ENCODE measurements around the gene TSPAN14. TPM values are rescaled to one million over a fixed set of nuclear protein-coding genes. Genes with fewer than 3 reads are reported as not detected.

Gene TSPAN14
- total RNA-seq, 1 donor from 2014 or later = 126 TPM

- Mint-ChIP-seq H3K27me3 (no peaks in the 10 kb centered on the region), H3K9me3 (ENCODE audit: low read depth) (no peaks in the 10 kb centered on the region), H3K4me1 (ENCODE audit: low read depth) (peaks cover 64% of the 10 kb centered on the region), H3K4me3 (ENCODE audit: low read depth) (no peak overlapping the region), H3K27ac (peak overlapping the region; percentile 90), H3K36me3 (ENCODE audit: insufficient read depth) (peaks cover 18% of the 10 kb centered on the region)
- DNase-seq (ENCODE audit: low spot score, unreplicated experiment) = no peak
- TF ChIP-seq, protein P1, sequence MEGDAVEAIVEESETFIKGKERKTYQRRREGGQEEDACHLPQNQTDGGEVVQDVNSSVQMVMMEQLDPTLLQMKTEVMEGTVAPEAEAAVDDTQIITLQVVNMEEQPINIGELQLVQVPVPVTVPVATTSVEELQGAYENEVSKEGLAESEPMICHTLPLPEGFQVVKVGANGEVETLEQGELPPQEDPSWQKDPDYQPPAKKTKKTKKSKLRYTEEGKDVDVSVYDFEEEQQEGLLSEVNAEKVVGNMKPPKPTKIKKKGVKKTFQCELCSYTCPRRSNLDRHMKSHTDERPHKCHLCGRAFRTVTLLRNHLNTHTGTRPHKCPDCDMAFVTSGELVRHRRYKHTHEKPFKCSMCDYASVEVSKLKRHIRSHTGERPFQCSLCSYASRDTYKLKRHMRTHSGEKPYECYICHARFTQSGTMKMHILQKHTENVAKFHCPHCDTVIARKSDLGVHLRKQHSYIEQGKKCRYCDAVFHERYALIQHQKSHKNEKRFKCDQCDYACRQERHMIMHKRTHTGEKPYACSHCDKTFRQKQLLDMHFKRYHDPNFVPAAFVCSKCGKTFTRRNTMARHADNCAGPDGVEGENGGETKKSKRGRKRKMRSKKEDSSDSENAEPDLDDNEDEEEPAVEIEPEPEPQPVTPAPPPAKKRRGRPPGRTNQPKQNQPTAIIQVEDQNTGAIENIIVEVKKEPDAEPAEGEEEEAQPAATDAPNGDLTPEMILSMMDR (IDR thresholded peaks at IDR 0.05; ENCODE audit: unreplicated experiment) = no peak
Measured at GRCh38 chr10:80498078-80498832, 44.1 kb downstream of the TSPAN14 start.

- no peaks in the 10 kb centered on the region for H3K9me3 Mint-ChIP-seq (ENCODE audit: low read depth)
- peaks cover 67% of the 10 kb centered on the region for H3K4me1 Mint-ChIP-seq (ENCODE audit: low read depth)
- no peak for DNase-seq (ENCODE audit: low spot score, unreplicated experiment)
- TF ChIP-seq, protein P1 (IDR thresholded peaks at IDR 0.05; ENCODE audit: unreplicated experiment) = no peak
- no peak overlapping the region for H3K4me3 Mint-ChIP-seq (ENCODE audit: low read depth)
- peak overlapping the region; percentile 90 for H3K27ac Mint-ChIP-seq
- H3K36me3 Mint-ChIP-seq (ENCODE audit: insufficient read depth) = peaks cover 15% of the 10 kb centered on the region
- no peaks in the 10 kb centered on the region for H3K27me3 Mint-ChIP-seq
Measured at GRCh38 chr10:80498833-80499741, 45.0 kb downstream of the TSPAN14 start.

- Mint-ChIP-seq H3K4me3 (ENCODE audit: low read depth) (no peak overlapping the region), H3K9me3 (ENCODE audit: low read depth) (no peaks in the 10 kb centered on the region), H3K27ac (peak overlapping the region; percentile 89), H3K4me1 (ENCODE audit: low read depth) (peaks cover 71% of the 10 kb centered on the region), H3K36me3 (ENCODE audit: insufficient read depth) (peaks cover 15% of the 10 kb centered on the region), H3K27me3 (no peaks in the 10 kb centered on the region)
- no peak for DNase-seq (ENCODE audit: low spot score, unreplicated experiment)
- TF ChIP-seq, protein P1 (IDR thresholded peaks at IDR 0.05; ENCODE audit: unreplicated experiment) = no peak
Measured at GRCh38 chr10:80500572-80501380, 46.7 kb downstream of the TSPAN14 start.

DNA sequence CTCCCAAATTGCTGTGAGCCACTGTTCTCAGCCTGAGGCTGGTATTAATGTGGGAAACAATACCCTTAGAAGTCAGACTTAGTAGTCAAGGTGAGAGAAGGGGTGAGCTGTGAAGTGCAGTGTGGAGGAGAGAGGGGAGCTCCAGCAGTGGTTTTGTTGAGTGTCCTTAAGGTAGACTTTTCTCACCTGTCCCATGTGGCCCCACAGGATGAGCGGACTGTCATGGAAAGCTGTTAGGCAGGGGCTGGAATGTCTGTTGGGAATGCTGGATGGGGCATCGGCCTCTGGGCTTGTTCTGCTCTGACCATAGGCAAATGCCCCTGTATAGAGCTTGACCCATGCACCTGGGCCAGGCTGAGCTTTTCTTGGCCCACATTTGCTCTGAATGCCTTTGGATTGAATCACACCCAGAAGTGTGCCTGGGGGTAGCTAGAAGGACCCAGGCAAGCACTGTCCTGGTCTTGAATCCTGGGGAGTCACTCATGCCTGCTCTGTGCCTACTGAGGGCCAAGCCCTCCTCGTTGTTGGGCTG, 47.3 kb downstream of the TSPAN14 start:
- TF ChIP-seq, protein P1 (IDR thresholded peaks at IDR 0.05; ENCODE audit: unreplicated experiment) = no peak
- H3K27me3 Mint-ChIP-seq = no peaks in the 10 kb centered on the region
- no peak overlapping the region for H3K27ac Mint-ChIP-seq
- DNase-seq (ENCODE audit: low spot score, unreplicated experiment) = no peak
- no peaks in the 10 kb centered on the region for H3K9me3 Mint-ChIP-seq (ENCODE audit: low read depth)
- peaks cover 13% of the 10 kb centered on the region for H3K36me3 Mint-ChIP-seq (ENCODE audit: insufficient read depth)
- no peak overlapping the region for H3K4me3 Mint-ChIP-seq (ENCODE audit: low read depth)
- H3K4me1 Mint-ChIP-seq (ENCODE audit: low read depth) = peaks cover 77% of the 10 kb centered on the region
